Ecto neural progenitor cell (in vitro differentiated cells): ENCODE results near the gene BAK1.
A peak's percentile ranks its signal among the peaks of the same experiment; 100 is the strongest.
"Not testable (repeated sequence)": the region's sequence is repeated elsewhere in the genome, so short reads cannot be mapped to it uniquely, and the experiment has no call there.

ENCODE experiments used
- DNase-seq: peaks from one replicate; pipeline ENCODE4 v3.0.0-alpha.2; 2018; ENCODE audit warnings: low spot score

Gene BAK1

DNA sequence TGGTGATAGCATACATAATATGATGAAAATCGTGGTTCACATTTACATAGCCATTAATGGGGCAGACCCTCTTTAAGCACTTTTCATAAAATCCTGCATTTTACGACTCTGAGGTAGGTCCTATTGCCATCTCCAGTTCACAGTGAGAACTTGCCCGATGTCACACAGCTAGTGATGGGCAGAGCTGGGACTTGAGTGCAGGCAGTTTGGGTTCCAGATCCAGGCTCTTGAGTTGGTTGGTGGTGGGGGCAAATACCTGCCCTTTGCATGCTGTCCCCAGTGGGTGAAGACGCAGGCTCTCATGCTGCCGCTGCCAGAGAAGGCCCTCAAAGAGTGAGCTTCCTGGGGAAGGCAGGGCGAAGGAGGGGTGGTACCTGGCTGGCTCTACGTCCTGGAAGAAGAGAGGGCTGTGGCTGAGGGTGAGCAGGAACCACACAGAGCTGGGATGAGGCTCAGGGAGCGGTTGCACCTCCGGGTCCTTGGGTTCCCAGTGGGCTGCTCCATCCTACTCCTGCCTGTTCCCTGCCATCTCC is 6.1 kb upstream of the BAK1 start:
- no peak for DNase-seq

DNA sequence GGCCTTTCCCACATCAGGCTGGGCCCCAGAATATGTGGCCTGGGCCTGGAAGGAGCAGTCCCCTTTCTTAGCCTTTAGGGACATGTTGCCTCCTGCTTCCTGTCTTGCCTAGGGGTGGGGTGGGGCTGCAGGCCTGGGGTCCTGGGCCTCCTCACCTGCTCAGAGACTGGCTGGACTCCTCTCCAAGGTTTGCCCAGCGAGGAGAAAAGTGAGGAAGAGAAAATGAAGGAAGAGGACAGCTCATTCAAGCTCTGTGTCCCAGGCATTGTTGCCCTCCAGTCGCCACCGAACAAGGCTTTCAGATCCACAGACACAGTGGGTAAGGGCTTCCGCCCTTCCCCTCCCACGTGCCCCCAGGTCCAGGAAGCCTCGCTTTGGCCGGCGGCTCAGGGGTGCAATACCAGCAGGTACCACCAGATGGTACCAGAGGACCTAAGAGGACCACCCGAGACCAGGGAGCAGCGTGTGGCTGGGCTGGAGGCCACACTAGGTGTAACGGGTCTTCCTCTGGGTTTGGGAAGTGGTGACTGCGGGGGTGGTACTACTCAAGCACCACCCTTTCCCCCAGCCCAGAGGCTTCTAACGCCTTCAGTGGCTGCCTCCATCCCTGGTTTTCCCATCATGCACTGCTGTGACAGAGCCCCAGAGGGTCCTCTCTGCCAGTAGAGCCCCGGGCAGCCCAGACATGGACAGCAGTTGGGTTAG is 5.5 kb upstream of the BAK1 start:
- peak; percentile 85 for DNase-seq

DNA sequence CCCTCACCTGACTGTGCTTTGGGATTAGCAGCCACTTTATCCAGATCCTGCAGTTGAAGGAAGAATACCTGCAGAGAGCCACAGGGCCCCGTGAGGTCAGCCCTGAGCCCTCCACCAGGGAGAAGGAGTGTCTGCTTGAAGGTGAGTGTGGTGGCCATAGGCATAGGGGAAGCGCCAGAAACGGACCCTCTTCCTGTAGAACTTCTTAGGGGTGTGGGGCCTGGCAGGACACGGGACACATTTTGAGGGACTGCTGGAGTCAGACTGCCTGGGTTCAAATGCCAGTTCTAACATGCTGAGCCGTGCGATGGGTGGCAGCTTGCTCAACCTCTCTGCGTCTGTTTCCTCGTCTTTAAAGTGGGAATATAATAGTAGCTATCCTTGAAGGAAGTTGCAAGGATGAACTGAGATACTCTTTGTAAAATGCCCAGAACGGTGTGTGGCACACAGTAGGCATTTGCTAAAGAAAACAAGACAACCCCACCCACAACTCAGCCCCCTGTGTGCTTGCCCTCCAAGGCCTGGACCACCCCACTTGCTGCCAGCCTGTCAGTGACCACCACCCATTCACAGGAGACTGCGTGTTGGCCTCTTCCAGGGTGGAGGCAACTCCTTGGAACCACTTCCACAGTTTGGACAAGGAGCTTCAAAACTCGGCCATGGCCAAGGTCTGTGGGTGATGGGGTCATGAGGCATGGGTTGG is 4.8 kb upstream of the BAK1 start:
- DNase-seq: no peak

DNA sequence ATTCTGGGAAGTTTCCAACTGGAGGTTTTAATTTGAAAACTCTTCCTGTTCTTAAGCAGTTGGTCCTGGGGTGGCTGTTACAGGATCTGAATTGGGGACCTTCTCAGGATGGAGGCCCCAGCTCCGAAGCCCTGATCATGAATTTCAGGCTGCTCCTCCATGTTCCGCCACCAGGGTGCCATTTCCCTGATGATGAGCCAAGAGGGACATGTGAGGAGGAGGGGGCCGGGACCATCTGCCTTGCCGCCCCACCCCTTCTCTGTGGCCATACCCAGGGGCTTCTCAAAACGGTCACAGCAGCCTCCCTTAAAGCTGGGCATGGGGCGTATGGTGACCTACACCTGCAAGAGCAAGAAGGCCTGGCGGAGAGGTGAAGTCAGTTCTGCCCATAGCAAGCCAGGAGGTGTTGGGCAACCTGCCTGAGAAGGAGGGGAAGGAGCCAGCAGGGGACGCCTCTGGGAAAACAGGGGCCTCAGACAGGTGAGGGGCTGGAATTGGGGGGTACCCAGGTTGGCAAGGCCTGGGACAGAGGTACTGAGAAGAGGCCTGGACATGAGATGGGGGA is 3.6 kb upstream of the BAK1 start:
- DNase-seq: no peak

DNA sequence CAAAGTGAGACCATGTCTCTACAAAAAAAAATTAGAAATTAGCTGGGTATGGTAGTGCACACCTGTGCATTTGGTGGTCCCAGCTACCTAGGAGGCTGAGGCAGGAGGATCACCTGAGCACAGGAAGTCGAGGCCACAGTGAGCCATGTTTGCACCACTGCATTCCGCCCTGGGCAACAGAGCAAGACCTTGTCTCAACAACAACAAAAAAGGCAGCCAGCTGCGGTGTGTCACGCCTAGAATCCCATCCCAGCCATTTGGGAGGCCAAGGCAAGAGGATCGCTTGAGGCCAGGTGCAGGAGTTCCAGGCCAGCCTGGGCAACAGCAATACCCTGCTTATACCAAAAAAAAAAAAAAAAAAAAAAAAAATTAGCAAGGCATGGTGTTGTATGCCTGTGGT is 1.1 kb upstream of the BAK1 start:
- no peak for DNase-seq

DNA sequence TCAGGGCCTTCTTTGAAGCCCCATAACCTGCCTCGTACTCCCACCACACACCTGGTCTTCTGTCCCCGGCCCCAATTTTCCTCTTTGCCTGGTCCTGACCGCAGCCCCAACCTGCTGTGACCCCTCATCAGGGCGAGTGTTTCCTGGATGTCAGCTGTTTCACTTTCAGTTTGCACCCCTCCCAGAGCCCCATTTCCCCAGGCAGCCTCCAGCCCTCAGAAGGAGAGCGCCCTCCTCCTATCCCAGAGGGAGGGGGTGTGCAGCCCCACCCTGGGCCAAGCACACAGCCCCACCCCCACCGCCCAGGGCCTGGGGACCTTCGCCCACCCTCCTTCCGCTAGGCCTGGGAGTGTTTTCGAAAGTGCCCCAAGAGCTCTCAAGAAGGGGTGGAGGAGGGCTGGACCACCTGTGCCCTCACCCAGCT is 1.5 kb downstream of the BAK1 start:
- DNase-seq: no peak

DNA sequence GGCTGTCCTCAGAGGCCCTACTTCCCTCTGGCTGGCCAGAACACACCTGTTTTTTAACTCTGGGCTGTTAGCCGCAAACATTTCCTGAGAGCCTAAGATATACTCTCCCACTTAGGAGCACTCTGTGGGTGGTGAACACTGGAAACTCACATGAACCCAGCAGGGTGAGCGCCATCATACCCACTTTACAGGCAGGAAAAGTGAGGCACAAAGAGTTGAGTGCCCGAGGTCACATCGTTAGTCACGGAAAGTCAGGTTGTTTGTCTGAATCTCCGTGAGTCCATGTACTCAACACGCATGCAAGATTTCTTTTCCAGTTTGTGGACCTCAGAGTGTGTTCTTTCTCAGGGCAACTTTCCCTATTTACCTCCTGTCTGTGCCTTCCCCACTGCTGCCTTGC is 1.9 kb downstream of the BAK1 start:
- no peak for DNase-seq

DNA sequence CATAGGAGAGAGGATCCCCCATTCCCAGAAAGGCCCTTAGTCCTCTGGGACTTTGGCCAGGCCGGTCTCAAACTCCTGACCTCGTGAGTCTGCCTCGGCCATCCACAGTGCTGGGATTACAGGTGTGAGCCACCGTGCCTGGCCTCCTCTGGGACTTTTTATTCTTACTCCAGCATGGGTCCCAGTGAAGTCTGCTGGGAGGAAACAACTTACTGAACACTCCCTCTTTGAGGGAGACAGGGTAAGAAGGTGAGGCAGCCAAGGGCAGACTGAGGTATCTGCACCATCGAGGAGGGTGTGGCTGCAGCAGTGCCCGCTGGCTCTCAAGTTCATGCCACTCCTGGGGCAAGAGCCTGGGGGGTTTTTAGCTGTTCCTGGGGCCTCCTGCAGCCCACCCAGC is 2.4 kb downstream of the BAK1 start:
- DNase-seq: no peak

DNA sequence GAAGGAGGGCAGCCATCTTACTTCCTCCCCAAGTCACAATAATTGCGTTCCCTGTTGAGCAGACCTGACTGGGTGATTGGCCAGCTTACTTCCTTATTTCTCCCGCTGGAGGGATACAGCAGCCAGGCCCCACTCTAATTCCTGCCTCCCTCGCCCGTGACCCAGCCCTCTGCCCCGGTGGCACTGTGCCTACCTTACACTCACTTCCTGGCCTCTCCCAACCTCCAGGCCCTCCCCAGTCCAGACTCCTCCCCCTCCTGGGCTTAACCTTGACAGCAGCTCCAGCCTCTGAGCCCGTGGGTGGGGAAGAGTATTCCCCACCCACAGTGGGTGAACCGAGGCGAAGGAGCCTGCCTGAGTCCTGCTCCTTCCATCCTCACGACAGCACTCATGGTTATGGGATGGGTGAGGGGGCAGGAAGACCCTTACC is 3.0 kb downstream of the BAK1 start:
- no peak for DNase-seq

DNA sequence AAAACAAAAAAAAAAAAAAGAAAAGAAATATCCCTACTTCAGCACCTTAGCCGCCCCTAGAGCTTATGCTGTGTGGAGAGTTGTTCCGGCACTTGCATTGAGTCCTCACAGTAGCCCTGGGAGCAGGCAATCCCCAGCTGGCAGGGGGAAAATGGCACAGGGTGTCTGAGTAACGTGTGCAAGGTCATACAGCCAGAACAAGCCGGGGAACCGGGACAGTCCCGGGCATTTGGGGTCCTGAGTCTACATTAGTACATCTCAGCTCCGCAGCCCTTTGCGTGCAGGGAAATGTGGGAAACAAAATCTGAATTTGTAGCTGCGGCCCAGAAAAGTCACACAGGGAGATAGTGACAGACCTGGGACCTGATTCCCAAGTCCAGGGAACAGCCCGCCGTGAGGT is 3.4 kb downstream of the BAK1 start:
- no peak for DNase-seq

DNA sequence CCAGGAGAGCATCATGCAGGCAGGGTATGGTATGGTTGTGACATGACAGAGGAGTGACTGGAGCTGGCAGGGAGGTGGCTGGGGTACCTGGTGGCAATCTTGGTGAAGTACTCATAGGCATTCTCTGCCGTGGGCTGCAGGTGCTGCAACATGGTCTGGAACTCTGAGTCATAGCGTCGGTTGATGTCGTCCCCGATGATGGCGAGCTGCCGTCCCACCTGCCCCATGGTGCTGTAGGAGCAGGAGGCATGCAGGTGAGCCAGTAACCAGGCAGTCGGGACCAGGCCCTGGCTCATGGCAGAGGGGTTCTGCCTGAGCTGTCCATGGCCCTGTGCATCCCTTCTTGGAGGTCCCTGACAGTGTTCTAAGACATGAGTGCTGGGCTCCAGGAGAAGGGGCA is 4.9 kb downstream of the BAK1 start:
- DNase-seq: no peak

DNA sequence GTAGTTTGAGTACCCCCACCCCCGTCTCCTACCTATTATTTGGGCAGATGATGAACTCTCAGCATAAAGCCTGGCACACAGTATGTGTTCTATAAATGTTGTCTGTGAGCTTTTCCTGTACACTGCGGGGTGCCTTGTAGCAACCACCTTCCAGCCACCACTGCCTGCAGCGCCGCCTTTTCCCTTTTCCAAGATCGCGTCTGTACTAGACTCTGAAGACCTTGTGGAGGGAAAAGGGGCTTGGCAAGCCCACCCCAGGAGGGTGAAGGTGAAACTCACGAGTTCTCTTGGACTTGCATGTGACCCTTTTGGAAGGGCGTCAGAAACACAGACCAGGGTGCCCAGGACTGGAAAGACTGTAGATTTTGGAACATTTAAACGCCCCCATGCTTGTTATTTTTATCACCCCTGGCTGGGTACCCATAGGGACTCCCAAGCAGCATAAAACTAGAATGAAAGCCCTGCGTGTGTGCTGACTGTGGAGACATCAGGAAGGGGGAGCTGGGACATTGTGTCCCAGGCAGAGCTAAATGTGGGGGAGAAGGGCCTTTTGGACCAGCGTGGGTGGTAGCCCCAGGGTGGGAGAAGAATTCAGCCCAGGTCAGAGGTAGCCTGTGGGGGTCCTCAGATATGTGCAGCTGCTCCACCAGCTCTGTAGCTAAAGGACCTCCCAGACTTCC is 8.3 kb downstream of the BAK1 start:
- DNase-seq: no peak

DNA sequence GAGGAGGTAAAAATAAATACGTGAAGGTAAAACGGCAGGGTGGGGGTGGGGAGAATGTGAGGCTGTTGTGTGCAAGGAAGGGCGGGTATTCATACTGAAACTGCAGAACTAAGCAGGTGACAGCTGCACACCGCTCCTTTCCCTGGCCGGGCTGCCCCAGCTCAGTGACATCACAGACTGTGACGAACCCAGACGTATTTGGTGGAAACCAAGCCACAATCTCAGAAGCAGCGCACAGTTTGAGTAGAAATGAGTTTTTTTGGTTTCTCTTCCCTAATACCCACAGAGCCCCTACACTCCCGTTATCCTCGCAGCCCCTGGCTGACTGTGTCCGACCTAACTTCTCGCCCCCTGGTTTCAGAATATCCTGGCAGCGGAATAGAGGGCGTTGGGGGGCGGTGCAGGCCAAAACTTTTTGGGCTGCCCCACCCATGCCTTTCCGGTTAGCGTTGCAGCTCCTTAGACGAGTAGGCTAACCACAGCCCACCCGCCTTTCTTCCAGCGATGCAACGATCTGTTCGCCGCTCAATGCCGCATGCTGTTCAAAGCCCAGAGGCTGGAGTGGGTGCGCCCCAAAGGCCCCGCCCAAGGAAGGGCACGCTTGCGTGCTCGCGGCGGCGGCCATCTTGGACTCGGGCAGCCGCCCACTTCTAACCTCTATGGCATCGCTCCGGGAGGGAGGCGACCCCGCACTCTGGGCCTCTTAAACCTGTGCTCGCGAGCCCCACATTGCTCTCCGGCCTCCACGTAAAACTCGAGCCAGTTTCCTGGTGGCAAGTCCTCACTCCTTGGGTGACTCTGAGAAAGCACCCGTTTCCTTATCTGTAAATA is 9.1 kb downstream of the BAK1 start:
- peak; percentile 81 for DNase-seq

DNA sequence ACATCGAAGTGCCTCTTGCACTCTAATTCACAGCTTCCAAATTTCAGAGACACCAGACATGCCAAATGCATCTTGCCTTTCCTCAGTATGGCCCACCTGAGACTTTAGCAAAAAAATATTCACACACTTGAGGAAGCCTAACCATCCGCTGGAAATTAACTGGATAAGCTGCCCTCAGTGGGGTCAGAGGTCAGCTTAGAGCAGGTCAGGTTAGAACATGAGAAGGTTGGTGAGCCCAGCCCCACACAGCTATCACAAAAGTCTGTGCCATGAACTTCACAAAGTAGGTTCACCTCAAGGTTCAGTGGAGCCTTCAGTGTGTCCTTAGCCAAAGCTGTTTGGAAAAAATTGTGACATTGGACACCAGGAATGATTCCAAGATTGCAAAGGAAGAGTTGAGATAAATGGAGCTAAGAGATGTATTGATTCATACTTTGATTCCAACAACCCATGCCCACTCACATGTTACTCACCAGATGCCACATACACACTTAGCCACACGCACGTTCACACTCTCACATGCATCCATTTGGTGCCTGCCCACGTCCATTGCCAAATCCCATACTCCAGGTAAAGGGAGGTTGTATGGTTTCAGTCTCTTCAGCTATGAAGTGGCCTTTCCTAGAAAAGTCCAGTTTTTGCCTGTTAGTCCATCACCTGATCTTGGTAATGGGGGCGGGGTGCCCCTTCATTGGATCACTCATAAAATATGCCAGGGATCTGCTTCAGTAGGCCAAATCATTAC is 11.1 kb downstream of the BAK1 start:
- no peak for DNase-seq

DNA sequence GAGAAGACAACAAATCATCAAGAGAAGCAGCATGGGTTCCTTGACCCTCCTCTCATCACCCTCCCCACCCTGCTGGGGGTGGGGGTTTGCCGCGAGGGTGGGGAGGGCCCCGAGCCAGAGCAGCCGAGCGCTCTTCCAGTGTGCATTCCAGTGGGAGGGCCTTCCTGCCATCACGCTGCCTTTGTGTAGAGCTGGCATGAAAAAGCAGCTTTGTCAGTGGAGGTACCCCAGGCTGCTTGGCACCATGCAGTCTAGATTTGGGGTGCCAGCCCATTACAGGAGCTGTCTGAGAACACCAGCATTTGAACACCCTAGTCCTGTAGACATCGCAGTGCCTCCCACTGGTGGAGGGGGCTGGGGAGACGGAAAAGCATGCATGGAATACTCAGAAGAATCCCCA is 12.2 kb downstream of the BAK1 start:
- no peak for DNase-seq

DNA sequence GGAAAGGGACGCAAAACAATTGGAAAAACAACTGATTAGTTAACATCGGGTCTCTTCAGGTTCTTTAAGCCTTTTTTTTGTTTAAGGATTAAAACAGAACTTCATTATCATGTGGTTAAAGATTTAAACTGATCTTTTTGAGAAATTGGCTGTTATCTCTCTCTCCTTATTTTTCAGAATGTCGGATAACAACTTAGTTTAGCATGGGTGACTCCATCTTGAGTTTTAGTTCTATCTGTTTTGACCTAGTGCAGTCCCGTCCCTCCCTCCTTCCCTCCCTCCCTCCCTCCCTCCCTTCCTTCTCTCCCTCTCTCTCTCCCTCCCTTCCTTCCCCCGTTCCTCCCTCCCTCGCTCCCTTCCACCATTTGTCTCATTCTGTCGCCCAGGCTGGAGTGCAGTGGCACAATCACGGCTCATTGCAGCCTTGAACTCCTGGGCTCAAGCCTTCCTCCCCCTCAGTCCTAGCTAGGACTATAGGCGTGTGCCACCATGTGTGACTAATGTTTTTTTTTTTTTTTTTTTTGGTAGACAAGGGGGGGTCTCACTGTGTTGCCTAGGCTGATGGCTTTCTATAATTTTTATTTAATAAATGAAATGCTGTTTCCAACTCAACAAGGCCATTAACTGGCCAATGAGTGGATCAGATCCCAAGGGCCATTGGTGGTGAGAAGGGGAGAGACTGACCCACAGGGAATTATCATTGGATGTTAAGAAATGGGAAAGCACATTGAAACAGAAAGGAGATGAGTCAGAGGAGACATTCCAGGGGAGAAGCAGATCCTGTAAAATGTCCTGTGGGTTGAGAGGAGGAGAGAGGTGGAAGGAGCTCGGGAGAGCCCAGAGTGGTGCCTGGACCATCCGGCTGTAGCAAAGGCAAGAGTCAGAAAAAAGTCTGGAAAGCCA is 13.6 kb downstream of the BAK1 start:
- DNase-seq: no peak

DNA sequence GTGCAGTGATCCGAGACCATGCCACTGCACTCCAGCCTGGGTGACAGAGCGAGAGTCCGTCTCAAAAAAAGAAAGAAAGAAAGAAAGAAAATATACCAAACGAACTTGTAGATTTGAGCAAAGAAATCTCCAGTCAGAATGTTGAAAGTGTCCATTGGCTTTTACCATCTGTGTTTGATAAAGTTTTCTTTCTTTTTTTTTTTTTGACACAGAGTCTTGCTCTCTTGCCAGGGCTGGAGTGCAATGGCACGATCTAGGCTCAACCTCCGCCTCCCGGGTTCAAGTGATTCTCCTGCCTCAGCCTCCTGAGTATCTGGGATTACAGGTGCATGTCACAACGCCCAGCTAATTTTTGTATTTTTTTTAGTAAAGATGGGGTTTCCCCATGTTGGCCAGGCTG is 21.3 kb downstream of the BAK1 start:
- DNase-seq: no peak

DNA sequence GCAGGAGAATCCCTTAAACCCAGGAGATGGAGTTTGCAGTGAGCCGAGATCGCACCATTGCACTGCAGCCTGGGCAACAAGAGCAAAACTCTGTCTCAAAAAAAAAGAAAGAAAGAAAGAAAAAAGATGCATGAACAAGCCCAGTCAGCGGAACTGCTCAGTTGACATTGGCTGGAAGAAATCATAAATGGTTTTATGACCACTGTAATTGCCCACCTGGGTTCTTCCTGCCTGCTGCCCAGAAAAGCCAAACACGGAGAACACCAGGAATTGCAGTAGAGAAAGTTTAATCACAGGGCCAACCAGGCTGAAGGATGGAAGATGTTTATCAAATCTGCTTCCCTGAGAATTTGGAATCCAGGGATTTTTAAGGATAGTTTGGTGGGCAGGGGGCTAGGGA is 22.7 kb downstream of the BAK1 start:
- no peak for DNase-seq

DNA sequence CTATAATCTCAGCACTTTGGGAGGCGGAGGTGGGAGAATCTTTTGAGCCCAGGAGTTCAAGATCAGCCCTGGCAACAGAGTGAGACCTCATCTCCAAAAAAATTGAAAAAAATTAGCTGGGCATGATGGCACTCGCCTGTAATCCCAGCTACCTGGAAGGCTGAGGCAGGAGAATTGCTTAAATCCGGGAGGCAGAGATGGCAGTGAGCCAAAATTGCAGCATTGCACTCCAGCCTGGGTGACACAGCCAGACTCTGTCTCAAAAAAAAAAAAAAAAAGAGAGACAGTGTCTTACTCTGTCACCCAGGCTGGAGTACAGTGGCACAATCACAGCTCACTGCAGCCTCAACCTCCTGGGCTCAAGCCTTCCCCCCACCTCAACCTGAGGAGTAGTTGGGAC is 27.2 kb downstream of the BAK1 start:
- not testable (repeated sequence) for DNase-seq

DNA sequence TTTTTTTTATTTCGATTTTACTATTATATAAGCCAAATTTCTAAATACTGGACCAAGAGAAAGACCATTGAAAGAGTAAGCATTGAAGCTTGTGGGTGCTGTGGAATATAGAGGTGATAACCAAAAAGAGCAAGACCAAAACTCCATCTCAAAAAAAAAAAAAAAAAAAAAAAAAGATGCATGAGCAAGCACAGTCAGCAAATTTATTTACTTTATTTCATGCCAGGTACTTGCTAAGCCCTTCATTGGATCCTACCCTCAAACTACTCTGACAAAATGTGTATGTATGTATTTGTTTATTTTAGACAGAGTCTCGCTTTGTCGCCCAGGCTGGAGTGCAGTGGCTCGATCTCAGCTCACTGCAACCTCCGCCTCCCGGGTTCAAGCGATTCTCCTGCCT is 27.8 kb downstream of the BAK1 start:
- no peak for DNase-seq
